ELF-1 (cell line): ENCODE data around the gene NCK2.

ENCODE experiments used
- DNase-seq: peaks from one replicate; pipeline ENCODE4 v3.0.0-alpha.2; 2016; ENCODE audit warnings: low read depth, low spot score

The NCK2 gene

DNA sequence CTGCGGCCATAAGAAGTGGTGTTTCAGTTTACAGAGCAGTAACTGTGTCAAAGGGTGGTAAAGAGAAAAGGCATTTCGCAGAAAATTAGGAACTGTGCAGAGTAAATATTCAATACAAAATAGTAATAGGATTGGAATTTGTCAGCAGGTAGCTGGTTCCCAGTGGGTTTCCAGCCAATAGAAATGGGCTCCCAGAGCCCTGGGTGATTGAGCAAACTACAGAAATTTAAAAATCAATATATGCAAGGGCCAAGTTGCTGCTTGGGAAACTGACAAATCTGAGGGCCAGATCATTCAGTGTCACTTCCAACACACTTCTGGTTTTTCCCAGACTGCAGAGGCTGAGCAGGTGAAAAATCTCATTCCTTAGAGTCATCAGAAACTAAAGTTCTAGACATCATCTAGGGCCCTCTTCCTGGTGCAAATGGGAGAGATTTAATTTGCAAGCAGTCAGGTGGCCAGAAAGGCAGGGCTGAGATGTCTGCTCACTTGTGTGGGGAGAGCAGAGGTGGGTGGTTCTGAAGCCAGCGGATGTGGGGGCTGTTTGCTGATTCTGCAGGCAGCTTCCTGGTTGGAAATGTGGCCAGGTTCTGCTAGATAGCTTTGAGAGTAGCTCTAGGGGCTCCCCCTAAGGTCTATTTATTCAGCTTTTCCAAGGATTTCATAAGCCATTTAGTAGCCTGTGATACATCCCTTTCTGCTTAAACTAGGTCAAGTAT is 182.4 kb downstream of the NCK2 start:
- no peak for DNase-seq

DNA sequence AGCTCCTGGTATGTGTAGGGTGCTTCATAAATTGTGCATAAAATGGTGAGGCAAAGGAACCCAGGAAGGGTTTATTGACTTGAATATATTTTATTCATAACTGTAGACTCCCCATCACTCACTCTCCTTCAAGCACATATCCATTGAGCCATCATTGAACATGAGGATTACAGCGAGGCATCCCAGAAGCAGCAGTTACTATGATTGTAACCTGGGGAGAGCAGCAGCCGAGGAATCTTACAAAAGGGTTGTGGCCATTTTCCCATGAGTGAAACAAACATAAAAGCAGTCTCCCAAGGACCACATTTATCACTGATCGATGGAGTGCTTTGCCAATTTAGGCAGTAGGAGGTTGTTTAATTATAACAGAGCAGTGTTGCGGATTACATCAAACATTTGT is 183.4 kb downstream of the NCK2 start:
- DNase-seq, result no peak

GRCh38 chr2:105928563-105928962 is 183.9 kb downstream of the NCK2 start:
- no peak for DNase-seq

DNA sequence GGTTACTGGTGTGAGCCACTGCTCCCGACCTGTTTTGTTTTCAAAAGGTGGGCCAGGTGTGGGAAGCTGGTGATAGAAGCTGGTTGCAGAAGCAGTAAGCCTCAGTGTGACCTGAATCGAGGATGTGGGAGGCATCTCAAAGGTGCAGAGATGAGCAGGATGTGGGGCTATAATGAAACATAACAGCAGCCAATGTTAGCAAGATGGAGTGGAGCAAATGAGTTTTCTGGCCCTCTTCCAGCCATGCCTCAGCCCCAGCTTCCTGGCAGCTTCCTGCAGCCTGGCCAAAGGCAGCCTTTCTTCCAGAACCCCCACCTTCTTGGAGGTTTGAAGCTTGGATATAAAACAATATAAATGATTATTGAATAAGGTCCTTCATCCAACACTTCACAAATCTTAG is 184.8 kb downstream of the NCK2 start:
- no peak for DNase-seq

DNA sequence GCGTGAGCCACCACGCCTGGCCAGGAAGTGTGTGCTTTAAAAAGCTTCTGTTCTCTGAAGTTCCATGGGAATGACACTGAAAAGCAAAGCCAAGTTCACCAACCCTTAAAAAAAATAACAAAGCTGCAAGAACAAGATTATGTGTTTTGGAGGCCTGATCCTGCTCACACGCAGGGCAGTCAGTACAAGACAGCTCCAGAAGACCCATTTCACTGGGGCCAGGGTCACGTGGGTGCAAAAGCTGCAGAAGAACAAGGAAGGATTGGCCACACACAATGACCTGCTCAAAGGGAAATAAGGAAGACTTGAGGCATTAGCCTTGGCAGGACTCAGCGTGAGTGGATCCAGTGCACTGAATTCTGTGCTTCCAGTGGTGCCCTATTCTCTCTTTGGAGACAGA is 187.9 kb downstream of the NCK2 start:
- DNase-seq, result no peak

GRCh38 chr2:105933906-105934305 is 189.2 kb downstream of the NCK2 start:
- DNase-seq, result no peak

DNA sequence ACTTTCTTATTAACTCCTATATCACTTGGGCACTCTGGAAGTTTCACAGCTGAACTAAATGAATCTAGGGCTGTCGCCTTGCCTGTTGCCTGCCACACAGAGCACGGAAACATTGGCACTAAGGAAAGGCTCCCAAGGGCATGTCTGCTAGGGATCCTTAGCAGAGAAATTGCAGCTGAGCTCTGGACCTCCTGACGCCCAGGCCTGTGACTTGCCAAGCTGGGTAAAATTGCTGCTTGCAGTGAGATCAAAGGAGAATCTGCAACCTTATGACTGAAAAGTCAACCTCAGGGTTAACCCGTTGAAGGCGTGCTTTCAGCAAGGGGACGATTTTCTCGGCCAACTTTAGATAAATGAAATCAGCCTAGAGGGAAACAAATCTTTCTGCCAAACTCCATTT is 189.8 kb downstream of the NCK2 start:
- DNase-seq, result no peak

- DNase-seq, result no peak
These were observed 190.4 kb downstream of the NCK2 start for GRCh38 chr2:105935063-105935462.

GRCh38 chr2:105936954-105937353 is 192.2 kb downstream of the NCK2 start:
- DNase-seq, result no peak

- no peak for DNase-seq
These were observed 192.9 kb downstream of the NCK2 start for GRCh38 chr2:105937498-105938097.
